AG04450 (cell line): ENCODE results near the gene PIGA. TPM values are rescaled to one million over a fixed set of nuclear protein-coding genes. Genes with fewer than 3 reads are reported as not detected.

Experiments
- CTCF ChIA-PET: fragments of 300-600, 350-600 bp; formaldehyde crosslinking; extraction: SDS; loops from one replicate; lab custom pipeline; 2022; ENCODE audit warnings: antibody characterized with exemption, inconsistent platforms; lab: Charles Lee
- POLR2A ChIA-PET: fragments of 350-600 bp; formaldehyde crosslinking; extraction: SDS; loops from one replicate; lab custom pipeline; 2021; ENCODE audit warnings: antibody characterized with exemption, inconsistent platforms; lab: Yijun Ruan, JAX
- DNase-seq: peaks from one replicate; pipeline ENCODE4 v3.0.0-alpha.2; 2011; ENCODE audit warnings: low read depth, low spot score
- H3K27ac ChIP-seq: one replicate; pipeline ENCODE4 v1.5.1; 2012; ENCODE audit warnings: low read depth, low read length, control low read depth
- H3K27me3 ChIP-seq: one replicate; pipeline ENCODE4 v1.6.0; 2012; ENCODE audit warnings: low read length; ENCODE audit not compliant: control insufficient read depth, insufficient read depth
- H3K4me3 ChIP-seq: 2 replicates; pipeline ENCODE4 v1.5.1; 2011; ENCODE audit warnings: mild to moderate bottlenecking, low read depth, low read length, control low read depth
- H3K9me3 ChIP-seq: 2 replicates; pipeline ENCODE4 v1.5.1; 2012; ENCODE audit warnings: low read length; ENCODE audit not compliant: control insufficient read depth, insufficient read depth
- CTCF ChIP-seq: IDR thresholded peaks from 2 replicates; pipeline ENCODE4 v1.5.1; 2011; ENCODE audit warnings: low read depth, low read length, control low read depth, inconsistent platforms
- polyA plus RNA-seq: library from polyadenylated mRNA; depleted of rRNA; stranded (reverse); fragments of >200 nt; gene quantifications from 2 replicates; pipeline ENCODE4 v1.2.3, GENCODE V29; 2011

PIGA gene
- polyA plus RNA-seq, 1 experiment, result 4.2 TPM

GRCh38 chrX:15373976-15374375 is 38.7 kb upstream of the PIGA start:
- DNase-seq, result no peak
- TF ChIP-seq CTCF, result no peak
- ChIA-PET CTCF (interaction anchor here (1.4 to 2.1 kb wide), 3 partner anchors 15 to 94 kb away, joined by 3 to 9 read pairs (median 7); no protein-coding TSS in a partner anchor), POLR2A (no interaction called here)
- Histone ChIP-seq H3K4me3 (no peak overlapping the region), H3K27me3 (no peaks in the 10 kb centered on the region), H3K27ac (peak overlapping the region; percentile 21), H3K9me3 (no peaks in the 10 kb centered on the region)

GRCh38 chrX:15366506-15367352 is 31.4 kb upstream of the PIGA start:
- ChIA-PET CTCF (interaction anchor here (0.8 to 2.0 kb wide), 2 partner anchors 18 to 105 kb away, joined by 3 to 5 read pairs; no protein-coding TSS in a partner anchor), POLR2A (no interaction called here)
- no peaks in the 10 kb centered on the region for H3K9me3 ChIP-seq
- no peaks in the 10 kb centered on the region for H3K27me3 ChIP-seq
- TF ChIP-seq CTCF, result no peak
- no peak overlapping the region for H3K27ac ChIP-seq
- no peak for DNase-seq
- H3K4me3 ChIP-seq, result no peak overlapping the region

GRCh38 chrX:15359701-15360100 is 24.4 kb upstream of the PIGA start:
- no peak overlapping the region for H3K27ac ChIP-seq
- POLR2A ChIA-PET, result no interaction called here
- CTCF ChIA-PET, result interaction anchor here (0.6 to 1.2 kb wide), 2 partner anchors 14 to 16 kb away, joined by 3 read pairs; no protein-coding TSS in a partner anchor
- no peak for TF ChIP-seq CTCF
- H3K27me3 ChIP-seq, result no peaks in the 10 kb centered on the region
- DNase-seq, result no peak
- H3K9me3 ChIP-seq, result no peaks in the 10 kb centered on the region
- no peak overlapping the region for H3K4me3 ChIP-seq

- H3K9me3 ChIP-seq, result no peaks in the 10 kb centered on the region
- ChIA-PET POLR2A (no interaction called here), CTCF (interaction anchor here (1.2 to 1.3 kb wide), 2 partner anchors 10 to 15 kb away, joined by 3 read pairs; no protein-coding TSS in a partner anchor)
- no peak for TF ChIP-seq CTCF
- no peak overlapping the region for H3K4me3 ChIP-seq
- H3K27ac ChIP-seq, result no peak overlapping the region
- DNase-seq, result no peak
- H3K27me3 ChIP-seq, result no peaks in the 10 kb centered on the region
These were observed 23.2 kb upstream of the PIGA start for GRCh38 chrX:15358533-15358932.

- ChIA-PET POLR2A (no interaction called here), CTCF (interaction anchor here (1.0 to 1.2 kb wide), 2 partner anchors 81 to 112 kb away, joined by 3 to 5 read pairs; no protein-coding TSS in a partner anchor)
- H3K9me3 ChIP-seq, result no peaks in the 10 kb centered on the region
These were observed 21.1 kb upstream of the PIGA start for GRCh38 chrX:15356444-15356843.

More at GRCh38 chrX:15356444-15356843, 21.1 kb upstream of the PIGA start:
- no peak overlapping the region for H3K4me3 ChIP-seq
- peak; percentile 30 for DNase-seq
- no peaks in the 10 kb centered on the region for H3K27me3 ChIP-seq
- no peak for TF ChIP-seq CTCF
- no peak overlapping the region for H3K27ac ChIP-seq
